Hematopoietic multipotent progenitor cell treated with erythropoietin and hydrocortisone succinate and interleukin-3 and kit ligand, for 6 days (in vitro differentiated cells): ENCODE data around the gene ADAMTS7.
"Not testable (repeated sequence)": the region's sequence is repeated elsewhere in the genome, so short reads cannot be mapped to it uniquely, and the experiment has no call there.

Source experiments
- DNase-seq: peaks from one replicate; pipeline ENCODE4 v3.0.0-alpha.2; 2015

The ADAMTS7 gene

GRCh38 chr15:78765154-78765860 lies 46.0 kb downstream of the ADAMTS7 start:
- DNase-seq: not testable (repeated sequence)

GRCh38 chr15:78764340-78765153 lies 46.7 kb downstream of the ADAMTS7 start:
- not testable (repeated sequence) for DNase-seq

DNA sequence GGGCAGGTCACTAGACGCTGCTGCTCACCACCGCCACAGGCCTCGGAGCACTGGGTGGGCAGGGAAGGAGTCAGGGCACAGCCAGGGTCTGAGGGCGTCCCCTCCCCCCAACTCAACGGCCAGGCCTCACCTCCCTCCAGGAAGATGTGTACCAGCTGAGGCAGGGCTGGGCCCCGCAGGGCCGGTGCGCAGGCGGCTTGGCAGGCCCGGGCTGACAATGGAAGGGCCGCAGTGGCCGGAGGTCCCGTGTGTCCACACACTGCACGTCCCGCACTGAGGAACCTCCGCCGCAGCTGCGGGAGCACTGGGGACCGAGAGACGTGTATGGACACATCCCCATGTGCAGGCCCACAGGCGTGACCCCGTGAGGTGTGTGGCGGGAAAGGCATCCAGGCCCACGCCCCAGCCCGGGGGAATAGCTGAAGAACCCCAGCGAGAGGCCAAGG lies 47.4 kb downstream of the ADAMTS7 start:
- DNase-seq: no peak

GRCh38 chr15:78762985-78763795 lies 48.1 kb downstream of the ADAMTS7 start:
- peak; percentile 80 for DNase-seq

- not testable (repeated sequence) for DNase-seq
Observed at GRCh38 chr15:78762386-78762961, 48.8 kb downstream of the ADAMTS7 start.

- no peak for DNase-seq
Observed at GRCh38 chr15:78761891-78762385, 49.3 kb downstream of the ADAMTS7 start.

DNA sequence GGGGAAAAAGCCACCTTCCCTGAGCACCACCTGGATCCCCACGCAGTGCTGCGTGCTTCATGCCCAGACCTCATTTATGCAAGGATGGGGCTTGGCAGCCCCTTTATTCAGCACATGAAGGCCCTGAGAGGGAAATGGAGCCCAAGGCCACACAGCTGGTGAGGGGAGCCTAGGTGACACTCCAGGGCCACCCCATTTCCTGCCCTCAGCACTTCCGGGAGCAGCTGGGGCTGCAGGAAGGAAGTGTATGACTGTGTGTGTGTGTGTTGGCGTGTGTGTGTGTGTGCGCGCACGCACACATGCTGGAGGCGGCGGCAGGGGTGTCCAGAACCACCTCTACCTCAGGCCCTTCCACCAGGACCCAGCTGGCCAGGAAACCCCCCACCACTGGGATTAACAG lies 49.8 kb downstream of the ADAMTS7 start:
- peak; percentile 41 for DNase-seq

DNA sequence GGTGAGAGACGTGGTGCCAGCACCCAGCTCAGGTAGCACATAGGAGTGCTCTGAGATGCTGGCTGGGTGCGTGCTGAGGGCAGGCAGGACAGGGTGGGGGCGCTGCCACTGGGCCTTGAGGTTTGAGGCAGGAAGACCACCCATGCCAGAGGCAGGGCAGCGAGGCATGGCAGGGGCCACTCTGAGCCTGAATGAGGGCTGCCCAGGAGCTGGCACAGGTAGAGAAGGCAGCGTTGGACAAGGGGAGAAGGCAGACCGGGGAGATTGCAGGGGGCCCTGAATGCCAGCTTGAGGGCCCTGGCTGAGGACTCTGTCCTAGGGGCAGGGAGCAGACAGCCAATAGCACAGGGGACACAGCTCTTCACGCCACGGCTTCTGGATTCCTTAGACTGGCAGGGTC lies 50.2 kb downstream of the ADAMTS7 start:
- no peak for DNase-seq

GRCh38 chr15:78760091-78760882 lies 51.0 kb downstream of the ADAMTS7 start:
- DNase-seq: not testable (repeated sequence)

DNA sequence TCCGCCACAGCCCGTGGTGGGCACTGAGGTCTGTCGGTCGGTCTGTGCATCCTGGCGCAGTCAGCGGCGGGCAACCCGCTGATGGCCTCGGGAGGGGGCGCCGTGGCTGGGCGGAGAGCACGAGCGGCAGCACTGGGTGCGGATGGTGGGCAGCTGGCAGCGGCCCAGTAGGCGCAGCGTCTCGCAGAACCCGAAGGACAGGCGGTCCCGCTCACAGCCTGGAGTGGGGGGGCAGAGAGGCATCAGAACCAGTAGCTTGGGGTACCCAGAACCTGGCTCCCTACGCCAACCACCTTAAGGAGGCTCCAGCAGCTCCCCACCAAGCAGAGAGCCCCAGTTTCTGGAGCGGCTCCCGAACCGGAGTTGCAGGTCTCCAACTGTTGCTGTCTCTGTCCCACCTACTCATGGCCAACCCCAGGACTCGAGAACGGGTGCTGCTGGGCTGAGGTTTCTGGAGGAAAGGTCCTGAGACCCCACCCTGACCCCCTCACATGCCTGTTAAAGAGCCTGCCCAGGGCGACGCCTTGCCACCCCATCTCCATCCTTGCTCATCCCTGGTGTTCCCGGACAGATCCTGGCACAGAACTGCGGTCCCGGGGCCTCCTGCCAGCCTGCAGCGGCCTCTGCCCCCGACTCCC lies 51.8 kb downstream of the ADAMTS7 start:
- not testable (repeated sequence) for DNase-seq

- DNase-seq: not testable (repeated sequence)
Observed at GRCh38 chr15:78758486-78759200, 52.6 kb downstream of the ADAMTS7 start.

DNA sequence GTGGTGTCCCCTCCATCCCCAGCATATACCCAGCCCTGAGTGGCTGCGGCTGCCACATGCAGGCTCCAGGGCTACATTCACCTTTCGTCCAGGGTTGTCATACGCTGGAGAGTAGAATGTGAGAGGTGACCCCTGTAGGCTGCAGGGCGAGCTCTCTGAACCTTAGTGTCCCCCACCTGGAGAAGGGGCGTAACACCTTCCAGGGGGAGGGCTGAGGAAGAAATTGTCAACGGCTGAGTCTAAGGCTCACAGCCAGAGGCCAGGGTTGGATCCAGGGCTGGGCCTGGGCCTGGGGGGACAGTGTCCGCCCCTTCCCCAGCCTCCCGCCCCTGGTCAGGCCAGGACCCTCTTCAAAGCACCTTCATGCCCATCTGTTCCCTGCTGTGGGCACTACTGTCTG lies 53.2 kb downstream of the ADAMTS7 start:
- not testable (repeated sequence) for DNase-seq

- DNase-seq: no peak
Observed at GRCh38 chr15:78757636-78757905, 53.7 kb downstream of the ADAMTS7 start.

DNA sequence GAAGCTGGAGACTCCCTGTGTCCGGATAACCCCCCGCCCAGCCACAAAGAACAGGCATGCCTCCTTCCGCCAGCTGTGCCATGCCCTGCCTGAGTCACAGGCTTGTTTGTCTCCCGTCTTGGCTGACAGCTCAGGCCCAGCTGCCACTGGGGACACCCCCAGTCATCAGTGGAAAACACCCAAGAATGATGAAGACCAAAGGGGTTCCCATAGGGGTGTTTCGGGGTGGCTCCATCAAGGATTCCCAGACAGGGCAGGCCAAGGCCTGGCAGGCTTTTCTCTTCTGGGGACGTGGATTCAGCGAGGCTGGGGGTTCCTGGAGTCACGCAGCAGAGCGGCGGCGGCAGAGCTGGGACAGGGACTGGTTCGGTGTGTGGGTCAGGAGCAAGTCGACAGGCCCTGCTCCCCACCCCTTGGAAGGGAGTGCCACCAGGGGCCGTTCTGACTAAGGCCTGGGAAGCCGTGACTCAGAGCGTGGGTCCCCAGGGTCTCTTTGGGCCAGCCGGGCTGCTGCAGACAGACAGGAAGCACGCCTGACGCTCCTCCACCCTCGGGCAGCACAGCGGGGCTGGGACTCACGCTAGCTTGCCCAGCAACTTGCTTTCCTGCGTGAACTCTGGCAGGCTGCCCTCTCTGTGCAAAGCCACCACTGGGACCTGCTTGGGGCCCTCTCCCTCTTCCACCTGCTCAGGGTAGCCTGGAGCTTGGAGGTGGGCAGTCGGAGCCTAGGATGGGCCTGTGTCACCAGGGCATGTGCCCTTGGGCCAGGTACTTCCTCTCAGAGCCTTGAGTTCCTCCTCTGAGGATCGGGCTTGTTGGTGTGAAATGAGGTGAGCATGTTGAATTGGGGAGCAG lies 54.3 kb downstream of the ADAMTS7 start:
- not testable (repeated sequence) for DNase-seq

DNA sequence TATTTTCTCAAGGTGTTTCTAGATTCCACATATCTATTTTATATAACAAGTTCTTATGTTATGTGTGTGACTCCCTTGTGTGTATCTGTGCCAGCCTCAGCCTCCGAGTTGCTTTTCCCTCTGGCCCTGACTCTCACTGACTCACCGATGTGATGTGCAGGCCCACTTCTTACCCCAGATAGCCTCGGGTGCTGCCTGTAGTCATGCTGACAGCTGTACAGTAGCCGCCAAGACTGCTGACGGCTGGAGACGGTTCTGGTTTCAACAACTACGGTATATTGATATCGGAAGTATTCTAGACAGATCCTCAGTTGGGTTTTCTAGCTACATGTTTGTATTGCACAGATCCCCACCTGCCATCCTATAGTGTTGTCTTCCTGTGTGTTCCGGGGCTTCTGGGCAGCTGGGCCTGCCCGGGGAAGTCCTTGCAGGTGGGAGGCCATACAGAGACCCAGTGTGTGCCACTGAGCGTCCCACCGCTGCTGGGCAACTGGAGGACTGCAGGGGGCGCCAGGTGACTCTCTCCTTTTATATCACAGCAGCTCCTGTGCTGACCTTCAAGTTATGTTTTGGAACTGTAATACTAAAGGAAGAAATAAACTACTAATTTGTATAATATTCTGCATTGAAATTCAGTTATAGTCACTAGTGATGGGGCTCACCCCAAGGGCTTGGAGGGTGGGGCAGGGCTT lies 55.2 kb downstream of the ADAMTS7 start:
- peak; percentile 59 for DNase-seq

GRCh38 chr15:78754637-78755280 lies 56.5 kb downstream of the ADAMTS7 start:
- DNase-seq: not testable (repeated sequence)

- not testable (repeated sequence) for DNase-seq
Observed at GRCh38 chr15:78753751-78754535, 57.3 kb downstream of the ADAMTS7 start.

- DNase-seq: not testable (repeated sequence)
Observed at GRCh38 chr15:78753359-78753659, 58.0 kb downstream of the ADAMTS7 start.
